Ovary (tissue), 10 donors: ENCODE data around the gene HLA-G. TPM values are rescaled to one million over a fixed set of nuclear protein-coding genes. Genes with fewer than 3 reads are reported as not detected.
"Not testable (repeated sequence)": the region's sequence is repeated elsewhere in the genome, so short reads cannot be mapped to it uniquely, and the experiment has no call there.

Experiments used
- DNase-seq, 5 donors: peaks; one replicate each; pipeline ENCODE4 v3.0.0-alpha.2; 2019 to 2020
- H3K27ac ChIP-seq, 2 donors: fragments of 200-600 bp; one replicate each; pipeline versions ENCODE4 v1.5.1 to v1.8.0; 2019 to 2022
- H3K27me3 ChIP-seq: fragments of 200-600 bp; one replicate; pipeline ENCODE4 v1.8.0; 2022
- H3K36me3 ChIP-seq: fragments of 200-600 bp; sonication (generic); one replicate; pipeline ENCODE4 v1.5.1; 2019
- H3K4me1 ChIP-seq: one replicate; pipeline ENCODE4 v1.8.1; 2013; ENCODE audit warnings: mild to moderate bottlenecking, moderate library complexity; ENCODE audit not compliant: insufficient read depth
- H3K4me3 ChIP-seq: fragments of 200-600 bp; sonication (generic); one replicate; pipeline ENCODE4 v1.5.1; 2017
- H3K9me3 ChIP-seq, 2 donors: fragments of 200-600 bp in 1 of 2; sonication (generic) in 1 of 2; one replicate each; pipeline versions ENCODE4 v1.5.1 to v1.8.1; 2013 to 2019; ENCODE audit warnings: mild to moderate bottlenecking in 1 of 2, moderate library complexity in 1 of 2
- CTCF ChIP-seq, 3 donors: fragments of 450-650 bp in 2 of 3; fragments of 200-600 bp in 1 of 3; IDR thresholded peaks; one replicate each; pipeline versions ENCODE4 v1.5.1 to v1.8.0; 2016 to 2022; ENCODE audit warnings: antibody characterized with exemption in 3 of 3, mild to moderate bottlenecking in 1 of 3
- EP300 ChIP-seq: sonication (generic); formaldehyde crosslinking; IDR thresholded peaks from one replicate; pipeline ENCODE4 v1.6.1; 2017; ENCODE audit warnings: antibody characterized with exemption
- POLR2A ChIP-seq: fragments of 450-650 bp; IDR thresholded peaks from one replicate; pipeline ENCODE4 v1.6.1; 2017; ENCODE audit warnings: antibody characterized with exemption, mild to moderate bottlenecking, moderate library complexity
- WGBS, 3 donors: extraction: QIAGEN DNeasy Blood & Tissue Kit in 1 of 3; methylation state at CpG; one replicate each; pipeline versions ENCODE4 v1.1.5 to v1.1.7; 2013 to 2017; 5-methylcytosine and 5-hydroxymethylcytosine counted together
- intact Hi-C, 4 donors: fragments of 100-400 bp; cut with DNase I; formaldehyde crosslinking; loops; one replicate each; pipeline versions ENCODE4 v1.11.0 to v1.15.1; 2022 to 2023
- long read RNA-seq, 3 donors: library from polyadenylated mRNA in 2 of 3; unstranded in 2 of 3; transcript quantifications; one replicate each; pipeline ENCODE4 v2.0.0 and lab custom pipeline, GENCODE V29; 2021 to 2026
- polyA plus RNA-seq, 2 donors: library from polyadenylated mRNA; stranded (reverse); fragments of 200-250 nt in 1 of 2; fragments of 350-450 nt in 1 of 2; fragmentation: Illumina TruSeq in 1 of 2; extraction: RNeasy Lipid Tissue Mini Kit (QIAGEN cat#74804) in 1 of 2; gene quantifications; one replicate each; pipeline ENCODE4 v1.2.3, GENCODE V29; 2013 to 2014
- total RNA-seq, 7 donors: library from RNA; depleted of rRNA in 2 of 7; stranded (reverse); fragments of >200 nt in 2 of 7; fragmentation: NEBNext Ultra II Directional in 3 of 7; extraction: Animal tissue kit (Norgen Biotek cat#: 25700) in 3 of 7; gene quantifications; one replicate each; pipeline versions ENCODE4 v1.1.0 to v1.2.4, GENCODE V29; 2016 to 2023
- donor health status: DM: no; HTN: no; CAD: no; lungs with moderate emphysema.
- donor health status: DM: no; HTN: no; CAD: no.
- donor health status: Bipolar disorder and iron deficiency.
- donor health status: DM: yes; HTN: yes; CAD: no.
- donor health status: DM: no; HTN: no; CAD: no.
- donor health status: DM: yes; HTN: yes; CAD: no.

Gene HLA-G
- total RNA-seq (1 to 10 TPM in 1 of 7 donors, under 1 TPM in 3, not detected in 3; 0.23 to 1.1 (median 0.43) TPM), polyA plus RNA-seq (under 1 TPM; 0.06 to 0.23 TPM)
- long read RNA-seq, donor 1, partial matches to known transcripts = 0 of 2 reads
- long read RNA-seq, donor 1, other reads (novel, unspliced or antisense) = 0 of 2 reads
- long read RNA-seq, donor 2 = 0 reads
- long read RNA-seq, donor 3 = 0 reads

DNA sequence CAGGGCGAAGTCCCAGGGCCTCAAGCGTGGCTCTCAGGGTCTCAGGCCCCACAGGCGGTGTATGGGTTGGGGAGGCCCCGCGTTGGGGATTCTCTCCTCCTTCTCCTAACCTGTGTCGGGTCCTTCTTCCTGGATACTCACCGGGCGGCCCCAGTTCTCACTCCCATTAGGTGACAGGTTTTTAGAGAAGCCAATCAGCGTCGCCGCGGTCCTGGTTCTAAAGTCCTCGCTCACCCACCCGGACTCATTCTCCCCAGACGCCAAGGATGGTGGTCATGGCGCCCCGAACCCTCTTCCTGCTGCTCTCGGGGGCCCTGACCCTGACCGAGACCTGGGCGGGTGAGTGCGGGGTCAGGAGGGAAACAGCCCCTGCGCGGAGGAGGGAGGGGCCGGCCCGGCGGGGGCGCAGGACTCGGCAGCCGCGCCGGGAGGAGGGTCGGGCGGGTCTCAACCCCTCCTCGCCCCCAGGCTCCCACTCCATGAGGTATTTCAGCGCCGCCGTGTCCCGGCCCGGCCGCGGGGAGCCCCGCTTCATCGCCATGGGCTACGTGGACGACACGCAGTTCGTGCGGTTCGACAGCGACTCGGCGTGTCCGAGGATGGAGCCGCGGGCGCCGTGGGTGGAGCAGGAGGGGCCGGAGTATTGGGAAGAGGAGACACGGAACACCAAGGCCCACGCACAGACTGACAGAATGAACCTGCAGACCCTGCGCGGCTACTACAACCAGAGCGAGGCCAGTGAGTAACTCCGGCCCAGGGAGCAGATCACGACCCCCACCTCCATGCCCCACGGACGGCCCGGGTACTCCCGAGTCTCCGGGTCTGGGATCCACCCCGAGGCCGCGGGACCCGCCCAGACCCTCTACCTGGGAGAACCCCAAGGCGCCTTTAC is at the start of gene HLA-G:
TSS of gene HLA-G (plus strand) at position 247 of the 892 bp plus-strand sequence. CDS start at position 267, 20 bp downstream.
- WGBS, 3 donors = 5 to 9% (median 7%) methylated on average over 52 to 75 of the region's 75 CpGs
- no peak for DNase-seq
- H3K27ac ChIP-seq = no peak within 1 kb of the TSS
- TF ChIP-seq CTCF (IDR thresholded peaks at IDR 0.05) = no peak
- TF ChIP-seq EP300 = no peak
- no peak for TF ChIP-seq POLR2A
- no peaks in the 10 kb centered on the region for H3K9me3 ChIP-seq
- H3K4me1 ChIP-seq = peaks cover 3% of the 10 kb centered on the region
- no peaks in the 10 kb centered on the region for H3K27me3 ChIP-seq
- intact Hi-C loops = no loop called here
- H3K4me3 ChIP-seq = no peak within 1 kb of the TSS
- no peaks in the 10 kb centered on the region for H3K36me3 ChIP-seq

DNA sequence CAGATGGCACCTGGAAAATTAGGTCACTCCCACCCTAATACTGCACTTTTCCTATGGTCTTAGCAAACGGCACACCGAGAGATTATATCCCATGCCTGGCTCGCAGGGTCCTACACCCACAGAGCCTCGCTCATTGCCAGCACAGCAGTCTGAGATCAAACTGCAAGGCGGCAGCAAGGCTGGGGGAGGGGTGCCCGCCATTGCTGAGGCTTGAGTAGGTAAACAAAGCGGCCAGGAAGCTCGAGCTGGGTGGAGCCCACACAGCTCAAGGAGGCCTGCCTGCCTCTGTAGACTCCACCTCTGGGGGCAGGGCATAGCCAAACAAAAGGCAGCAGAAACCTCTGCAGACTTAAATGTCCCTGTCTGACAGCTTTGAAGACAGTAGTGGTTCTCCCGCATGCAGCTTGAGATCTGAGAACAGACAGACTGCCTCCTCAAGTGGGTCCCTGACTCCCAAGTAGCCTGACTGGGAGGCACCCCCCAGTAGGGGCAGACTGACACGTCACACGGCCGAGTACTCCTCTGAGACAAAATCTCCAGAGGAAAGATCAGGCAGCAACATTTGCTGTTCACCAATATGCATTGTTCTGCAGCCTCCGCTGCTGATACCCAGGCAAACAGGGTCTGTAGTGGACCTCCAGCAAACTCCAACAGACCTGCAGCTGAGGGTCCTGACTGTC is 47.5 kb upstream of the HLA-G start:
- H3K36me3 ChIP-seq, H3K4me1 ChIP-seq, H3K27ac ChIP-seq, H3K4me3 ChIP-seq, DNase-seq, H3K27me3 ChIP-seq, H3K9me3 ChIP-seq, intact Hi-C loops: not testable (repeated sequence)
- 64 to 77% (median 68%) methylated on average over 13 of the region's 13 CpGs for WGBS, 3 donors

- Histone ChIP-seq H3K4me1 (peaks cover 3% of the 10 kb centered on the region), H3K9me3 (no peaks in the 10 kb centered on the region), H3K4me3 (no peak overlapping the region), H3K27ac (no peak overlapping the region), H3K27me3 (no peaks in the 10 kb centered on the region), H3K36me3 (no peaks in the 10 kb centered on the region)
- WGBS, 3 donors = 84 to 100% (median 96%) methylated on average over 1 of the region's 1 CpG
- DNase-seq = no peak
- no peak for TF ChIP-seq POLR2A
- intact Hi-C loops = no loop called here
Measured at GRCh38 chr6:29789176-29789575, 38.4 kb upstream of the HLA-G start.

DNA sequence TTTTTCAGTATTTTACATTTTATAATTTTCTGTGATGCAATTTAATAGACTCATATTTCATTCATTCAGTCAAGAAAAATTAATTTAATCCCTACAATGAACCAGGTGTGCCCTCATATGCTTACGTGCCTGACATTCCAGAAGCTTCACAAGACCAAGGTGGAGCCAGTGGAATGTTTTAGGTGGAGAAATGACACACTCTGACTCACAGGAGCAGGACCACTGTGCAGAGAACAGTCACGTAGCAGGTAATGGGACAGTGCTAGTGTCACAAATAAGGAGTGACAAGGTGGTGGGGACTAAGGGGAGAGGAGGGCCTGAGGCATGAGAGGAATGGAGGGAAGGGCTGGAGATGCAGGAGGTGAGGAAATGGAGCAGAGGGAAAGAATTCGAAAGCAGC is 37.0 kb upstream of the HLA-G start:
- no peaks in the 10 kb centered on the region for H3K9me3 ChIP-seq
- 77 to 89% (median 88%) methylated on average over 3 of the region's 3 CpGs for whole genome bisulfite sequencing, 3 donors
- no peaks in the 10 kb centered on the region for H3K27me3 ChIP-seq
- H3K36me3 ChIP-seq = no peaks in the 10 kb centered on the region
- TF ChIP-seq EP300 (no peak), POLR2A (no peak), CTCF (IDR thresholded peaks at IDR 0.05) (no peak)
- intact Hi-C loops = no loop called here
- no peak overlapping the region for H3K4me3 ChIP-seq
- no peak overlapping the region for H3K27ac ChIP-seq
- peaks cover 3% of the 10 kb centered on the region for H3K4me1 ChIP-seq
- DNase-seq = no peak

GRCh38 chr6:29791162-29791561 is 36.5 kb upstream of the HLA-G start:
- no peak overlapping the region for H3K4me3 ChIP-seq
- intact Hi-C loops = no loop called here
- TF ChIP-seq CTCF (IDR thresholded peaks at IDR 0.05) (no peak), POLR2A (no peak), EP300 (no peak)
- WGBS, 3 donors = 54 to 87% (median 61%) methylated on average over 3 of the region's 3 CpGs
- no peak overlapping the region for H3K27ac ChIP-seq
- H3K4me1 ChIP-seq = peaks cover 3% of the 10 kb centered on the region
- H3K27me3 ChIP-seq = no peaks in the 10 kb centered on the region
- no peaks in the 10 kb centered on the region for H3K9me3 ChIP-seq
- H3K36me3 ChIP-seq = no peaks in the 10 kb centered on the region
- no peak for DNase-seq
